Measurements from ENCODE around the gene SORCS3.
A peak's percentile ranks its signal among the peaks of the same experiment; 100 is the strongest.

GRCh38 chr10:104642658-104643302 is 1.7 kb downstream of the SORCS3 start:
- TF ChIP-seq, protein P1, sequence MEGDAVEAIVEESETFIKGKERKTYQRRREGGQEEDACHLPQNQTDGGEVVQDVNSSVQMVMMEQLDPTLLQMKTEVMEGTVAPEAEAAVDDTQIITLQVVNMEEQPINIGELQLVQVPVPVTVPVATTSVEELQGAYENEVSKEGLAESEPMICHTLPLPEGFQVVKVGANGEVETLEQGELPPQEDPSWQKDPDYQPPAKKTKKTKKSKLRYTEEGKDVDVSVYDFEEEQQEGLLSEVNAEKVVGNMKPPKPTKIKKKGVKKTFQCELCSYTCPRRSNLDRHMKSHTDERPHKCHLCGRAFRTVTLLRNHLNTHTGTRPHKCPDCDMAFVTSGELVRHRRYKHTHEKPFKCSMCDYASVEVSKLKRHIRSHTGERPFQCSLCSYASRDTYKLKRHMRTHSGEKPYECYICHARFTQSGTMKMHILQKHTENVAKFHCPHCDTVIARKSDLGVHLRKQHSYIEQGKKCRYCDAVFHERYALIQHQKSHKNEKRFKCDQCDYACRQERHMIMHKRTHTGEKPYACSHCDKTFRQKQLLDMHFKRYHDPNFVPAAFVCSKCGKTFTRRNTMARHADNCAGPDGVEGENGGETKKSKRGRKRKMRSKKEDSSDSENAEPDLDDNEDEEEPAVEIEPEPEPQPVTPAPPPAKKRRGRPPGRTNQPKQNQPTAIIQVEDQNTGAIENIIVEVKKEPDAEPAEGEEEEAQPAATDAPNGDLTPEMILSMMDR (optimal IDR thresholded peaks at IDR 0.05 in 1 of 3, IDR thresholded peaks at IDR 0.05 in 1 of 3, conservative IDR thresholded peaks at IDR 0.05 in 1 of 3; ENCODE audit: extremely low read depth in 1 of 3, insufficient read depth in 2 of 3, low read length in 3 of 3), result peak; percentile 37 to 72 (median 69)
- TF ChIP-seq EZH2 (IDR thresholded peaks at IDR 0.05; ENCODE audit: low read length), result peak; percentile 97
